Inflammatory macrophage treated with lipopolysaccharide for 1 hour (primary cell): Measurements from ENCODE around the gene MEOX1.

ENCODE experiments used
- DNase-seq, 2 donors: peaks; one replicate each; pipeline ENCODE4 v3.0.0-alpha.2; 2020 to 2022

MEOX1 gene

GRCh38 chr17:43652124-43652480 is 9.6 kb downstream of the MEOX1 start:
- no peak for DNase-seq

GRCh38 chr17:43650471-43650870 is 11.3 kb downstream of the MEOX1 start:
- no peak for DNase-seq

- no peak for DNase-seq
Measured at GRCh38 chr17:43648916-43649315, 12.8 kb downstream of the MEOX1 start.

GRCh38 chr17:43645765-43646481 is 15.8 kb downstream of the MEOX1 start:
- DNase-seq = peak; percentile 70 to 73

GRCh38 chr17:43645450-43645764 is 16.3 kb downstream of the MEOX1 start:
- DNase-seq = no peak

GRCh38 chr17:43644081-43644480 is 17.6 kb downstream of the MEOX1 start:
- no peak for DNase-seq

GRCh38 chr17:43641416-43641815 is 20.3 kb downstream of the MEOX1 start:
- DNase-seq = no peak

GRCh38 chr17:43640491-43641252 is 21.1 kb downstream of the MEOX1 start:
- DNase-seq = no peak

GRCh38 chr17:43637563-43638323 is 24.0 kb downstream of the MEOX1 start:
- DNase-seq = no peak

GRCh38 chr17:43636426-43636825 is 25.3 kb downstream of the MEOX1 start:
- DNase-seq = no peak

GRCh38 chr17:43634591-43635125 is 27.1 kb downstream of the MEOX1 start:
- DNase-seq = no peak

GRCh38 chr17:43632221-43632620 is 29.5 kb downstream of the MEOX1 start:
- no peak for DNase-seq

- no peak for DNase-seq
Measured at GRCh38 chr17:43631429-43631828, 30.3 kb downstream of the MEOX1 start.

GRCh38 chr17:43628089-43628650 is 33.6 kb downstream of the MEOX1 start:
- DNase-seq = no peak

GRCh38 chr17:43627653-43628052 is 34.1 kb downstream of the MEOX1 start:
- DNase-seq = no peak

GRCh38 chr17:43626023-43626422 is 35.7 kb downstream of the MEOX1 start:
- no peak for DNase-seq

GRCh38 chr17:43625606-43626005 is 36.1 kb downstream of the MEOX1 start:
- DNase-seq = no peak

GRCh38 chr17:43620581-43620980 is 41.1 kb downstream of the MEOX1 start:
- DNase-seq = no peak

- no peak for DNase-seq
Measured at GRCh38 chr17:43620147-43620546, 41.6 kb downstream of the MEOX1 start.

GRCh38 chr17:43619705-43620104 is 42.0 kb downstream of the MEOX1 start:
- DNase-seq = no peak

- DNase-seq = no peak
Measured at GRCh38 chr17:43618276-43618675, 43.4 kb downstream of the MEOX1 start.

- DNase-seq = no peak
Measured at GRCh38 chr17:43616852-43617251, 44.9 kb downstream of the MEOX1 start.

GRCh38 chr17:43616421-43616820 is 45.3 kb downstream of the MEOX1 start:
- DNase-seq = no peak

- no peak for DNase-seq
Measured at GRCh38 chr17:43616029-43616351, 45.7 kb downstream of the MEOX1 start.
